DOHH2 (cell line): ENCODE measurements around the gene SRC.

Experiments
- EZH2phosphoT487 ChIP-seq: fragments of 200-600 bp; sonication (generic); IDR thresholded peaks from 2 replicates; pipeline ENCODE4 v1.6.1; 2017; ENCODE audit warnings: borderline replicate concordance, mild to moderate bottlenecking, antibody characterized with exemption, low read length, moderate library complexity, mixed read lengths
- TF ChIP-seq, protein P1 (sequence below): fragments of 200-600 bp; sonication (generic); IDR thresholded peaks from one replicate; pipeline ENCODE4 v1.5.1; 2014; ENCODE audit warnings: antibody characterized with exemption, mild to moderate bottlenecking, low read depth, low read length; ENCODE audit not compliant: poor library complexity, severe bottlenecking

DNA sequence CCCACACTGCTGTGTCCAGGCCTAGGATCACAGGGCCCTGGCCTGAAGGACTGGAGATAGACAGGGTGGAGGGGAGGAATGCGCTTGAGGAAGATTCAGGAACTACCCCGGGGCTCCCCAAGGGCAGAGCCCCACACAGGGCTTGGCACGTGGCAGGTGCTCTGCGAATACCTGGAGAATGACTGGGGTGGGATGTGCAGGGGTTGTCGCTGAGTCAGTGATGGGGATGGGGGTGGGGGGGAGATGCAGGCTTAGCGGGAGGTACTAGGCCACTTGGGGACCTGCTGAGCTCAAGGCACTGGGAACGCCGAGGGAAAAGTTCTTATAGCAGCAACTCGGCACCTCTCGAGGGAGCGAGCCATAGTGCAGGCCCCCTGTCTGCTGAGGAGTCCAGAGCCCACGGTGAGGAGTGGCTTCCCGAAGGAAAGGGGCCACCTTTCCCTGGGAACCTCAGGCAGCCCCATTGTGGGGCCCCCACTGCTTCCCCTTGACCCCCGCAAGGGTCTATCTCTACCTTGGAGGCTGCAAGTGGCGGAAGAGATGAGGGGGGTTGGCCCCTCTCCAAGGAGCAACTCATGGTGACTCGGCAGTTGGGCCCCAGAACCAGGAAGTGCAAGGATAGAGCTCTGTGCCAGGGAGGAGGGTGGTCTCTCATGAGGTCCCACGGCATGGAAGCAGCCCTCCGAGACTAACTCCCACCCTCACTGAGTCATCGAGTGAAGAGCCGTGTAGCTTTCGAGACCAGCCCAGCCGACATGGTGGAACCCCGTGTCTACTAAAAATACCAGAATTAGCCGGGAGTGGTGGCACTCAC lies 33.1 kb downstream of the SRC start:
- TF ChIP-seq, protein P1, sequence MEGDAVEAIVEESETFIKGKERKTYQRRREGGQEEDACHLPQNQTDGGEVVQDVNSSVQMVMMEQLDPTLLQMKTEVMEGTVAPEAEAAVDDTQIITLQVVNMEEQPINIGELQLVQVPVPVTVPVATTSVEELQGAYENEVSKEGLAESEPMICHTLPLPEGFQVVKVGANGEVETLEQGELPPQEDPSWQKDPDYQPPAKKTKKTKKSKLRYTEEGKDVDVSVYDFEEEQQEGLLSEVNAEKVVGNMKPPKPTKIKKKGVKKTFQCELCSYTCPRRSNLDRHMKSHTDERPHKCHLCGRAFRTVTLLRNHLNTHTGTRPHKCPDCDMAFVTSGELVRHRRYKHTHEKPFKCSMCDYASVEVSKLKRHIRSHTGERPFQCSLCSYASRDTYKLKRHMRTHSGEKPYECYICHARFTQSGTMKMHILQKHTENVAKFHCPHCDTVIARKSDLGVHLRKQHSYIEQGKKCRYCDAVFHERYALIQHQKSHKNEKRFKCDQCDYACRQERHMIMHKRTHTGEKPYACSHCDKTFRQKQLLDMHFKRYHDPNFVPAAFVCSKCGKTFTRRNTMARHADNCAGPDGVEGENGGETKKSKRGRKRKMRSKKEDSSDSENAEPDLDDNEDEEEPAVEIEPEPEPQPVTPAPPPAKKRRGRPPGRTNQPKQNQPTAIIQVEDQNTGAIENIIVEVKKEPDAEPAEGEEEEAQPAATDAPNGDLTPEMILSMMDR = no peak
- no peak for TF ChIP-seq EZH2phosphoT487
